Measurements from ENCODE around the gene RPL5.

DNA sequence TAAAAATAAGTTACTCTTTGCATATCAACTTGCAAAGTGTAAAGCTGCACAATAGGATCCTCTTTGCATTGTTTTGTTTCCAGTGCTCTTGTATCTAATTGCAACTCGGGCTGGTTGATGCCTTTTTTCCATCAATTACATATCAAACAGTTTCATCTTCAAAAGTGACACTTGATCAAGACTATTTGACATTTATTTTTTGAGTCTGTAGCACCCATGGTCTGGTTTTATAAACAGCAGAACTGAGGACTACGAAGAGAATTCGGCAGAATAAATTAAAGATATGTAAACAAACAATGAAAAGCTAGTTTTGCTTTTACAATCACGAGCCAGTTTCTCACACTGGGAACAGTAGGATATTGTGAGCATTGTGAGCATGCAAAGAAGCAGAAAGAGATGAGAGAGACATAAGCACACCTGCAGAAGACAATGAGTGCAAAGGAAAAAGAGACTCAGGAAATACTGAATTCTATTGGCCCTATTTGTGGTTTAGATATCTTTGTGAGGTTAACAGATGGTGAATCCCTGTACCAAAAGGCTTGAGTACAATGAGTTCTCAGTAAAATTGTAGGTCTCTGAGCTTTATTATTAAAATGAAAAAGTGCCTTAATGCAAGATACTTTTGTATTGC is 45.4 kb downstream of the RPL5 start:
- TF ChIP-seq, protein P1, sequence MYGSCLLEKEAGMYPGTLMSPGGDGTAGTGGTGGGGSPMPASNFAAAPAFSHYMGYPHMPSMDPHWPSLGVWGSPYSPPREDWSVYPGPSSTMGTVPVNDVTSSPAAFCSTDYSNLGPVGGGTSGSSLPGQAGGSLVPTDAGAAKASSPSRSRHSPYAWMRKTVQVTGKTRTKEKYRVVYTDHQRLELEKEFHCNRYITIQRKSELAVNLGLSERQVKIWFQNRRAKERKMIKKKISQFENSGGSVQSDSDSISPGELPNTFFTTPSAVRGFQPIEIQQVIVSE (CRISPR knock-in tag; IDR thresholded peaks at IDR 0.05; ENCODE audit: borderline replicate concordance), result no peak
- TF ChIP-seq USF2 (CRISPR knock-in tag; IDR thresholded peaks at IDR 0.05) (no peak), CTCF (IDR thresholded peaks at IDR 0.05) (no peak), ZNF232 (CRISPR knock-in tag; IDR thresholded peaks at IDR 0.05) (no peak), HMGXB4 (CRISPR knock-in tag; IDR thresholded peaks at IDR 0.05) (no peak), TCF7 (CRISPR knock-in tag; IDR thresholded peaks at IDR 0.05; ENCODE audit: low read depth) (no peak)
- TF ChIP-seq, protein P2, sequence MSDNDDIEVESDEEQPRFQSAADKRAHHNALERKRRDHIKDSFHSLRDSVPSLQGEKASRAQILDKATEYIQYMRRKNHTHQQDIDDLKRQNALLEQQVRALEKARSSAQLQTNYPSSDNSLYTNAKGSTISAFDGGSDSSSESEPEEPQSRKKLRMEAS (CRISPR knock-in tag; IDR thresholded peaks at IDR 0.05), result no peak

Measured in WTC11 (cell line).